Posterior vena cava (tissue), 2 donors: ENCODE measurements around the gene ANO10. TPM values are rescaled to one million over a fixed set of nuclear protein-coding genes. Genes with fewer than 3 reads are reported as not detected.
"Not testable (repeated sequence)": the region's sequence is repeated elsewhere in the genome, so short reads cannot be mapped to it uniquely, and the experiment has no call there.

ENCODE experiments used
- DNase-seq: peaks from one replicate; pipeline ENCODE4 v3.0.0-alpha.2; 2020; ENCODE audit warnings: low spot score
- intact Hi-C, 2 donors: fragments of 100-400 bp; cut with DNase I; formaldehyde crosslinking; loops; one replicate each; pipeline versions ENCODE4 v1.14.1 to v1.14.2; 2022 to 2023
- total RNA-seq, 2 donors: library from RNA; stranded (reverse); fragmentation: NEBNext Ultra II Directional; extraction: Animal tissue kit (Norgen Biotek cat#: 25700); gene quantifications; one replicate each; pipeline ENCODE4 v1.2.1, GENCODE V29; 2021
- donor health status: DM: yes; HTN: yes; CAD: no.
- donor health status: DM: yes; HTN: yes; CAD: no.

The ANO10 gene
- total RNA-seq, 2 donors from 2014 or later: 56.1 to 61.5 TPM

DNA sequence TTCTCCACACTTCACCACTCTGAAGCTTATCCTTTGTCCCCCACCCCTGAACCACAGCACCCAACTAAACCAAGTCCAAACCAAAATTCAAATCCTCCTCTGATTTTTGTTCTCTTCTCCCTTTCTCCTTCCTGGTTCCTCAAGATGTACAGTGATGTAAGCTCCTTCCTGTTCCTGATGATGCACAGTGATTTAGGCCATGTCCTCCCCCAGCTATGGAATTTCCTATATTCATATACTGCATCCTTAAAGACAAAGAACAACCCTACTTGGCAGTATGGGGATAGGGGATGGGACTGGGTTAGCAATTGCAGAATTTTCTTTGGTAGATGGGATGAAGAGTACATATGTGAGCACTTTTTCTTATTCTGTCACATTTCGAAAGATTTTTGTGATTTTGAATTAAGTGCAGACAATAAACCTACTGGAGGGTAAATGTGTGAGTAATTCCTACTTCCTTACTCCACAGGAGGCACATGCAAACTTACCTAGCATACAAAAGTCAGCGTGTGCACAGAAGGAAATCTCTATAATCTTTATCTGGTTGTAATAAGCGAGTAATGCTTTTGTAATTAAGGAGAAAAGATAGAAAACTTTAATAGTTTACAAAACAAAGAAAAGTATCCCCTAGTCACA, 125.0 kb downstream of the ANO10 start:
- DNase-seq: no peak
- intact Hi-C loops: no loop called here

GRCh38 chr3:43492932-43493331, 128.9 kb downstream of the ANO10 start:
- DNase-seq: not testable (repeated sequence)
- intact Hi-C loops: loop anchor here in 1 of 2 donors (1.0 kb wide), 1 partner anchor 20 kb away; no protein-coding TSS in a partner anchor

DNA sequence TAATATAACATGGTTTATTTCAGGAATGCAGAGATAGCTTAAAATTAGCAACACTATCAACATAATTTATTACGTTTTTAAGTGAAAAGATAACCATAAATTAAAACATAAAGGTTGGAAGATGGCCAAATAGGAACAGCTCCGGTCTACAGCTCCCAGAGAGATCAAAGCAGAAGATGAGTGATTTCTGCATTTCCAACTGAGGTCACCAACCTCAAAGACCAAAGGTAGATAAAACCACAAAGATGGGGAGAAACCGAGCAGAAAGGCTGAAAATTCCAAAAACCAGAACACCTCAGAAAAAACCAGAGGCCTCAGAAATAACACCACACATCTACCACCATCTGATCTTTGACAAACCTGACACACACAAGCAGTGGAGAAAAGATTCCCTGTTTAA, 130.0 kb downstream of the ANO10 start:
- intact Hi-C loops: not testable (repeated sequence)

GRCh38 chr3:43490640-43491185, 131.1 kb downstream of the ANO10 start:
- intact Hi-C loops: no loop called here
- DNase-seq: no peak

More for the DNA sequence above, 130.0 kb downstream of the ANO10 start:
- not testable (repeated sequence) for DNase-seq

GRCh38 chr3:43489930-43490329, 131.9 kb downstream of the ANO10 start:
- no peak for DNase-seq
- intact Hi-C loops: no loop called here

GRCh38 chr3:43485931-43486330, 135.9 kb downstream of the ANO10 start:
- intact Hi-C loops: no loop called here

GRCh38 chr3:43484926-43485488, 136.8 kb downstream of the ANO10 start:
- DNase-seq: no peak
- intact Hi-C loops: no loop called here

More at GRCh38 chr3:43485931-43486330, 135.9 kb downstream of the ANO10 start:
- no peak for DNase-seq

GRCh38 chr3:43481375-43481774, 140.4 kb downstream of the ANO10 start:
- DNase-seq: no peak
- intact Hi-C loops: no loop called here

GRCh38 chr3:43478839-43479238, 143.0 kb downstream of the ANO10 start:
- intact Hi-C loops, DNase-seq: not testable (repeated sequence)

GRCh38 chr3:43478118-43478785, 143.6 kb downstream of the ANO10 start:
- intact Hi-C loops: no loop called here
- DNase-seq: no peak

GRCh38 chr3:43477600-43477999, 144.2 kb downstream of the ANO10 start:
- intact Hi-C loops: no loop called here
- no peak for DNase-seq

DNA sequence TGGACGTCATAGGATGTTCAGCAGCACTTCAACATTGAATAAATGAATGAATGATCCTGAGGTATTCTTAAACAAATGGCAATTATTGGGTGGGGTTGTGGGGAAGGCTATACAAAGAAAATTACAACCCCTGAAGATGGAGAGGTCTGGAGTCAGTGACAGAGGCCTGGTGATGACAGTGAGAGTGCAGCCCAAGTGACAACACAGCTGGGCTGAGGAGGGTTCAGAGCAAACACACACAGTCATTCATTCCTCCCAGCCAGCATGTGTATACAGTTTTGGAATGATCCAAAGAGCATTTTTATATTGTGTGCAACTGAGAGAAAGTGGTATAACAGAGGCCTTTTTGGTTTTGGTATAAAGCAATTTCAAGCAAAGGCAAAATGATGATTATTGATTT, 148.1 kb downstream of the ANO10 start:
- intact Hi-C loops: loop anchor here in 1 of 2 donors (1.0 kb wide), 1 partner anchor 20 kb away; no protein-coding TSS in a partner anchor
- no peak for DNase-seq

GRCh38 chr3:43473244-43473643, 148.6 kb downstream of the ANO10 start:
- no peak for DNase-seq
- intact Hi-C loops: loop anchor here in 1 of 2 donors (1.0 kb wide), 1 partner anchor 20 kb away; no protein-coding TSS in a partner anchor

- no peak for DNase-seq
- intact Hi-C loops: no loop called here
Observed at GRCh38 chr3:43468133-43468532, 153.7 kb downstream of the ANO10 start.

- no peak for DNase-seq
- intact Hi-C loops: no loop called here
Observed at GRCh38 chr3:43465109-43465508, 156.7 kb downstream of the ANO10 start.

DNA sequence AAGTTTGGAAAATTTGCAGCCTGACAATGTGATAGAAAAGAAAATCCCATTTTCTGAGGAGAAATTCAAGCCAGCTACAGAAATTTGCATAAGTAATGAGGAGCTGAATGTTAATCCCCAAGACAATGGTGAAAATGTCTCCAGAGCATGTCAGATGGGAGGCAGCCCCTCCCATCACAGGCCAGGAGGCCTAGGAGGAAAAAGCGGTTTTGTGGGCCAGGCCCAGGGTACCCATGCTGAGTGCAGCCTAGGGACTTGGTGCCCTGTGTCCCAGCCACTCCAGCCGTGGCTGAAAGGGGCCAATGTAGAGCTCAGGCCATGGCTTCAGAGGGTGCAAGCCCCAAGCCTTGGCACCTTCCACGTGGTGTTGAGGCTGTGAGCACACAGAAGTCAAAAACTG, 159.2 kb downstream of the ANO10 start:
- intact Hi-C loops: not testable (repeated sequence)

DNA sequence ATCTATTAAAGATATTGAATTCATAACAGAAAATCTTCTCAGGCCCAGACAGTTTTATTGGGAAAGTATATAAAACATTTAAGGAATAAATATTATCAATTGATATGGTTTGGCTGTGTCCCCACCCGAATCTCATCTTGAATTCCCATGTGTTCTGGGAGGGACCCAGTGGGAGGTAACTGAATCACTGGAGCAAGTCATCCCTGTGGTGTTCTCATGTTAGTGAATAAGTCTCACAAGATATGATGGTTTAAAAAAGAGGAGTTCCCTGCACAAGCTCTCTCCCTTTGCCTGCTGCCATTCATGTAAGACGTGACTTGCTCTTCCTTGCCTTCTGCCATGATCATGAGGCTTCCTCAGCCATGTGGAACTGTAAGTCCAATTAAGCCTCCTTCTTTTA, 160.5 kb downstream of the ANO10 start:
- no peak for DNase-seq

More for the DNA sequence above, 159.2 kb downstream of the ANO10 start:
- not testable (repeated sequence) for DNase-seq

DNA sequence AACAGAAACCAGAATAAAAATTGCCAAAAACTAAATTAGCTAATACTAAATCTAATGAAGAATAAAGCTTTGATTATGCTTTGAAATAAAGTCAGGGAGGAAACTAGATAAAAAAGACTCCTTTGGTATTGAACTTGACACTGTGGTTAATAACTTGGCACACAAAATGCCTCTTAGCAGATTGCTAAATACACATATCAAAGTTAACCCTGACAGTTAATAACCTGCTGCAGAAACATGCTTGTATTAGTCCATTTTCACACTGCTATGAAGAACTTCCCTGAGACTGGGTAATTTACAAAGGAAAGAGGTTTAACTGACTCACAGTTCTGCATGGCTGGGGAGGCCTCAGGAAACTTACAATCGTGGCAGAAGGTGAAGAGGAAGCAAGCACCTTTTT, 164.8 kb downstream of the ANO10 start:
- DNase-seq, intact Hi-C loops: not testable (repeated sequence)

More for the DNA sequence above, 160.5 kb downstream of the ANO10 start:
- intact Hi-C loops: no loop called here

GRCh38 chr3:43455233-43455632, 166.6 kb downstream of the ANO10 start:
- no peak for DNase-seq
- intact Hi-C loops: no loop called here

DNA sequence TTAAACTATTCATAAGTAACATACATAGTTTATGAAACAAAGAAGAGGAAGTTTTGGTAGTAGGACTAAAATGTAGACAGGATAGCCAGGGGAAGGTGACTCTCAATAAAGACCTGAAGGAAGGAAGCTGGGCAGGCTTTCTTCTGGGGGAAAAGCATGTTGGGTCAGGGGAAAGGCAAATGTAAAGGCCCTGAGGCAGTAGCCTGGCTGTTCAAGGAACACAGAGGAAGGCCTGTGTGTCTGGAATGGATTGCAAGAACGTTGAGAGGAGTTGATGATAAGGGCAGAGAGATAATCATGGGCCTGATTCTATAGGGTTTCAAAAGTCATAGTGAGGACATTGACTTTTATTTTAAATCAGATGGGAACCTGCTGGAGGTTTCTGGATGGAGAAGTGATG, 167.8 kb downstream of the ANO10 start:
- intact Hi-C loops: no loop called here
- no peak for DNase-seq
